H1 (cell line): ENCODE results near the gene SLC22A23.

Source experiments
- ATF2 ChIP-seq: IDR thresholded peaks from 2 replicates; pipeline ENCODE4 v1.6.1; 2012; ENCODE audit warnings: low read length, inconsistent platforms
- CEBPB ChIP-seq: IDR thresholded peaks from 2 replicates; pipeline ENCODE4 v1.6.1; 2012; ENCODE audit warnings: low read depth, low read length
- CTCF ChIP-seq, 3 experiments: IDR thresholded peaks; 1 replicate in 2 of 3; 2 replicates in 1 of 3; pipeline versions ENCODE4 v1.5.1 to v1.6.1; 2011; ENCODE audit warnings: low read length in 3 of 3, mild to moderate bottlenecking in 3 of 3, inconsistent platforms in 2 of 3, low read depth in 1 of 3, moderate library complexity in 1 of 3; ENCODE audit not compliant: insufficient read depth in 1 of 3; ENCODE audit errors: control extremely low read depth in 1 of 3
- EZH2 ChIP-seq: fragments of 200-600 bp; sonication (generic); IDR thresholded peaks from 2 replicates; pipeline ENCODE4 v1.7.1; 2012; ENCODE audit warnings: low read depth, mild to moderate bottlenecking, moderate library complexity, low read length, inconsistent platforms; ENCODE audit not compliant: severe bottlenecking
- JUND ChIP-seq: IDR thresholded peaks from 2 replicates; pipeline ENCODE4 v1.6.1; 2011; ENCODE audit warnings: mild to moderate bottlenecking, improper control_type of control experiment, low read length
- NRF1 ChIP-seq: IDR thresholded peaks from 2 replicates; pipeline ENCODE4 v1.6.1; 2011; ENCODE audit warnings: mild to moderate bottlenecking, low read depth, low read length, improper control_type of control experiment
- POLR2A ChIP-seq, 2 experiments: IDR thresholded peaks; 1 replicate in 1 of 2; 2 replicates in 1 of 2; pipeline ENCODE4 v1.6.1; 2011; ENCODE audit warnings: low read depth in 2 of 2, low read length in 2 of 2, mild to moderate bottlenecking in 2 of 2; ENCODE audit errors: control extremely low read depth in 1 of 2
- RXRA ChIP-seq: IDR thresholded peaks from 2 replicates; pipeline ENCODE4 v1.6.1; 2011; ENCODE audit warnings: low read depth, mild to moderate bottlenecking, low read length, moderate library complexity; ENCODE audit not compliant: insufficient read depth
- SIX5 ChIP-seq: IDR thresholded peaks from 2 replicates; pipeline ENCODE4 v1.6.1; 2011; ENCODE audit warnings: mild to moderate bottlenecking, low read depth, low read length
- USF2 ChIP-seq: IDR thresholded peaks from 2 replicates; pipeline ENCODE4 v1.6.1; 2011; ENCODE audit warnings: low read length, improper control_type of control experiment
- YY1 ChIP-seq: IDR thresholded peaks from 2 replicates; pipeline ENCODE4 v1.6.1; 2011; ENCODE audit warnings: low read depth, mild to moderate bottlenecking, low read length

GRCh38 chr6:3334555-3334954 lies 122.3 kb downstream of the SLC22A23 start:
- TF ChIP-seq CEBPB (no peak), YY1 (no peak), JUND (no peak), CTCF (IDR thresholded peaks at IDR 0.05; ENCODE audit: control extremely low read depth in 1 of 3, insufficient read depth in 1 of 3, low read depth in 1 of 3, low read length in 3 of 3) (no peak), RXRA (no peak), SIX5 (no peak), EZH2 (no peak), USF2 (no peak), POLR2A (IDR thresholded peaks at IDR 0.05; ENCODE audit: control extremely low read depth in 1 of 2, low read depth in 2 of 2, low read length in 2 of 2) (no peak), ATF2 (no peak), NRF1 (no peak)
